HEK293 (cell line): ENCODE results near the gene FGD5.

Experiments used
- CTCF ChIA-PET: fragments of 350-600 bp; formaldehyde crosslinking; extraction: SDS; loops from one replicate; lab custom pipeline; 2021; ENCODE audit warnings: antibody characterized with exemption; lab: Yijun Ruan, JAX
- POLR2A ChIA-PET: fragments of 300-600 bp; formaldehyde crosslinking; extraction: SDS; loops from one replicate; lab custom pipeline; 2020; ENCODE audit warnings: antibody characterized with exemption, inconsistent platforms; lab: Yijun Ruan, JAX
- H3K27ac ChIP-seq: fragments of 200-500 bp; sonication (Bioruptor generic); 2 replicates; pipeline ENCODE4 v1.5.1; 2014; ENCODE audit warnings: low read depth, low read length, control low read depth, inconsistent platforms; ENCODE audit errors: extremely low read depth
- H3K36me3 ChIP-seq, 2 experiments: fragments of 200-500 bp in 1 of 2; sonication (Bioruptor generic) in 1 of 2; 1 replicate in 1 of 2; 2 replicates in 1 of 2; pipeline ENCODE4 v1.5.1; 2014 to 2017; ENCODE audit warnings: inconsistent platforms in 2 of 2, low read length in 2 of 2; ENCODE audit not compliant: control insufficient read depth in 2 of 2, insufficient read depth in 1 of 2
- H3K4me1 ChIP-seq: fragments of 200-500 bp; sonication (Bioruptor generic); 2 replicates; pipeline ENCODE4 v1.5.1; 2014; ENCODE audit warnings: mild to moderate bottlenecking, low read length, inconsistent platforms; ENCODE audit not compliant: control insufficient read depth, insufficient read depth
- H3K4me3 ChIP-seq: 2 replicates; pipeline ENCODE4 v1.5.1; 2011; ENCODE audit warnings: low read depth, mild to moderate bottlenecking, control low read depth, low read length, moderate library complexity
- H3K9me3 ChIP-seq: fragments of 200-500 bp; sonication (Bioruptor generic); 2 replicates; pipeline ENCODE4 v1.5.1; 2014; ENCODE audit warnings: low read depth, low read length, inconsistent platforms; ENCODE audit not compliant: control insufficient read depth, insufficient read depth
- GFI1B ChIP-seq: fragments of 450-650 bp; formaldehyde crosslinking; IDR thresholded peaks from 2 replicates; pipeline ENCODE4 v1.5.1; 2016; ENCODE audit warnings: missing biosample characterization, missing genetic modification characterization
- HOXC10 ChIP-seq: sonication (generic); formaldehyde crosslinking; IDR thresholded peaks from 2 replicates; pipeline ENCODE4 v1.8.1; 2023; ENCODE audit warnings: mild to moderate bottlenecking, missing genetic modification reagents
- KLF10 ChIP-seq: fragments of 450-650 bp; IDR thresholded peaks from 2 replicates; pipeline ENCODE4 v1.5.1; 2018; ENCODE audit warnings: missing biosample characterization, mild to moderate bottlenecking, missing genetic modification characterization
- KLF7 ChIP-seq: fragments of 450-650 bp; formaldehyde crosslinking; IDR thresholded peaks from 2 replicates; pipeline ENCODE4 v1.5.1; 2016; ENCODE audit warnings: missing biosample characterization, missing genetic modification characterization, borderline replicate concordance
- MZF1 ChIP-seq: fragments of 450-650 bp; formaldehyde crosslinking; IDR thresholded peaks from 2 replicates; pipeline ENCODE4 v1.5.1; 2017; ENCODE audit warnings: missing biosample characterization, missing genetic modification characterization, borderline replicate concordance
- PBX3 ChIP-seq: sonication (generic); formaldehyde crosslinking; IDR thresholded peaks from 2 replicates; pipeline ENCODE4 v1.8.1; 2022; ENCODE audit warnings: mild to moderate bottlenecking, moderate library complexity, missing genetic modification reagents
- TRIM28 ChIP-seq: IDR thresholded peaks from 2 replicates; pipeline ENCODE4 v1.6.1; 2011; ENCODE audit warnings: low read length, control low read depth, borderline replicate concordance
- ZBTB1 ChIP-seq: fragments of 450-650 bp; formaldehyde crosslinking; IDR thresholded peaks from 2 replicates; pipeline ENCODE4 v1.5.1; 2016; ENCODE audit warnings: missing biosample characterization, missing genetic modification characterization
- ZNF10 ChIP-seq: fragments of 450-650 bp; formaldehyde crosslinking; IDR thresholded peaks from 2 replicates; pipeline ENCODE4 v1.5.1; 2017; ENCODE audit warnings: missing biosample characterization, missing genetic modification characterization
- ZNF133 ChIP-seq: fragments of 450-650 bp; formaldehyde crosslinking; IDR thresholded peaks from 2 replicates; pipeline ENCODE4 v1.5.1; 2016; ENCODE audit warnings: missing biosample characterization, missing genetic modification characterization
- ZNF140 ChIP-seq: fragments of 450-650 bp; formaldehyde crosslinking; IDR thresholded peaks from 2 replicates; pipeline ENCODE4 v1.5.1; 2016; ENCODE audit warnings: missing biosample characterization, missing genetic modification characterization
- ZNF157 ChIP-seq: fragments of 450-650 bp; formaldehyde crosslinking; IDR thresholded peaks from 2 replicates; pipeline ENCODE4 v1.5.1; 2016; ENCODE audit warnings: missing biosample characterization, missing genetic modification characterization
- ZNF16 ChIP-seq: fragments of 450-650 bp; formaldehyde crosslinking; IDR thresholded peaks from 2 replicates; pipeline ENCODE4 v1.5.1; 2016; ENCODE audit warnings: low read depth, missing biosample characterization, missing genetic modification characterization
- ZNF311 ChIP-seq: fragments of 450-650 bp; formaldehyde crosslinking; IDR thresholded peaks from 2 replicates; pipeline ENCODE4 v1.5.1; 2017; ENCODE audit warnings: missing biosample characterization, missing genetic modification characterization, borderline replicate concordance
- ZNF394 ChIP-seq: fragments of 450-650 bp; formaldehyde crosslinking; IDR thresholded peaks from 2 replicates; pipeline ENCODE4 v1.5.1; 2016; ENCODE audit warnings: missing biosample characterization, missing genetic modification characterization, mild to moderate bottlenecking, moderate library complexity, borderline replicate concordance
- ZNF529 ChIP-seq: fragments of 450-650 bp; formaldehyde crosslinking; IDR thresholded peaks from 2 replicates; pipeline ENCODE4 v1.5.1; 2017; ENCODE audit warnings: missing genetic modification characterization, missing biosample characterization; ENCODE audit not compliant: insufficient replicate concordance
- ZNF792 ChIP-seq: fragments of 450-650 bp; formaldehyde crosslinking; IDR thresholded peaks from 2 replicates; pipeline ENCODE4 v1.5.1; 2016; ENCODE audit warnings: missing biosample characterization, missing genetic modification characterization
- ZNF843 ChIP-seq: fragments of 450-650 bp; formaldehyde crosslinking; IDR thresholded peaks from 2 replicates; pipeline ENCODE4 v1.5.1; 2016; ENCODE audit warnings: missing biosample characterization, missing genetic modification characterization
- ZSCAN5A ChIP-seq: fragments of 450-650 bp; formaldehyde crosslinking; IDR thresholded peaks from 2 replicates; pipeline ENCODE4 v1.5.1; 2016; ENCODE audit warnings: missing biosample characterization, missing genetic modification characterization
- ZXDB ChIP-seq: fragments of 450-650 bp; formaldehyde crosslinking; IDR thresholded peaks from 2 replicates; pipeline ENCODE4 v1.5.1; 2016; ENCODE audit warnings: missing biosample characterization, missing genetic modification characterization
- TF ChIP-seq, protein P1 (sequence below): fragments of 450-650 bp; formaldehyde crosslinking; IDR thresholded peaks from 2 replicates; pipeline ENCODE4 v1.5.1; 2016; ENCODE audit warnings: missing biosample characterization, missing genetic modification characterization
- TF ChIP-seq, protein P2 (sequence below): fragments of 450-650 bp; formaldehyde crosslinking; IDR thresholded peaks from 2 replicates; pipeline ENCODE4 v1.5.1; 2016; ENCODE audit warnings: missing biosample characterization, missing genetic modification characterization, low read depth
- TF ChIP-seq, protein P3 (sequence below): fragments of 450-650 bp; formaldehyde crosslinking; IDR thresholded peaks from 2 replicates; pipeline ENCODE4 v1.5.1; 2016; ENCODE audit warnings: missing biosample characterization, missing genetic modification characterization
- TF ChIP-seq, protein P4 (sequence below): fragments of 450-650 bp; formaldehyde crosslinking; IDR thresholded peaks from 2 replicates; pipeline ENCODE4 v1.5.1; 2016; ENCODE audit warnings: missing biosample characterization, missing genetic modification characterization
- TF ChIP-seq, protein P5 (sequence below): fragments of 450-650 bp; formaldehyde crosslinking; IDR thresholded peaks from 2 replicates; pipeline ENCODE4 v1.5.1; 2016; ENCODE audit warnings: missing biosample characterization, missing genetic modification characterization

The FGD5 gene

DNA sequence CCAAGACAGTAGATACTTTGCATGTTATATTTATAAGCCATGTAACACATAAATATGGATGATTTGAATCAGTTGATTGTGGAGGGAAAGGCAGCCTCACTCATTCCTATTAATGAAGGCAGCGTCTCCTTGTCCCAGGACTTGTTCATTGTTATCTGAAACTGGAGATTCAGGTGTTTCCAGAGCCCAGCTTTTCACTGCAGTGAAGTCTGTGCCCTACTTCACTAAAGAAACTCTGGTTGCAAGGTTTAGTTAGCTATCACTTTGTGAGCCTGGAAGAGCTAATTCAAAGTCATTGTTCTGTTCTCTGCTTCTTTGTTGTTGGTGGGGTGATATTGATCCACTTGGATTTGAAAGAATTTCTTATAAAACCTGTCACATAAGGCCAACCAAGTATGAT, 138.4 kb downstream of the FGD5 start:
- no peak overlapping the region for H3K4me3 ChIP-seq
- no peak for TF ChIP-seq HOXC10
- TF ChIP-seq, protein P1, sequence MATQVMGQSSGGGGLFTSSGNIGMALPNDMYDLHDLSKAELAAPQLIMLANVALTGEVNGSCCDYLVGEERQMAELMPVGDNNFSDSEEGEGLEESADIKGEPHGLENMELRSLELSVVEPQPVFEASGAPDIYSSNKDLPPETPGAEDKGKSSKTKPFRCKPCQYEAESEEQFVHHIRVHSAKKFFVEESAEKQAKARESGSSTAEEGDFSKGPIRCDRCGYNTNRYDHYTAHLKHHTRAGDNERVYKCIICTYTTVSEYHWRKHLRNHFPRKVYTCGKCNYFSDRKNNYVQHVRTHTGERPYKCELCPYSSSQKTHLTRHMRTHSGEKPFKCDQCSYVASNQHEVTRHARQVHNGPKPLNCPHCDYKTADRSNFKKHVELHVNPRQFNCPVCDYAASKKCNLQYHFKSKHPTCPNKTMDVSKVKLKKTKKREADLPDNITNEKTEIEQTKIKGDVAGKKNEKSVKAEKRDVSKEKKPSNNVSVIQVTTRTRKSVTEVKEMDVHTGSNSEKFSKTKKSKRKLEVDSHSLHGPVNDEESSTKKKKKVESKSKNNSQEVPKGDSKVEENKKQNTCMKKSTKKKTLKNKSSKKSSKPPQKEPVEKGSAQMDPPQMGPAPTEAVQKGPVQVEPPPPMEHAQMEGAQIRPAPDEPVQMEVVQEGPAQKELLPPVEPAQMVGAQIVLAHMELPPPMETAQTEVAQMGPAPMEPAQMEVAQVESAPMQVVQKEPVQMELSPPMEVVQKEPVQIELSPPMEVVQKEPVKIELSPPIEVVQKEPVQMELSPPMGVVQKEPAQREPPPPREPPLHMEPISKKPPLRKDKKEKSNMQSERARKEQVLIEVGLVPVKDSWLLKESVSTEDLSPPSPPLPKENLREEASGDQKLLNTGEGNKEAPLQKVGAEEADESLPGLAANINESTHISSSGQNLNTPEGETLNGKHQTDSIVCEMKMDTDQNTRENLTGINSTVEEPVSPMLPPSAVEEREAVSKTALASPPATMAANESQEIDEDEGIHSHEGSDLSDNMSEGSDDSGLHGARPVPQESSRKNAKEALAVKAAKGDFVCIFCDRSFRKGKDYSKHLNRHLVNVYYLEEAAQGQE (tag by site-specific recombination) = no peak
- no peak for TF ChIP-seq ZNF843
- no peak for TF ChIP-seq ZNF16
- no peak for TF ChIP-seq ZBTB1 (tag by site-specific recombination)
- TF ChIP-seq ZNF792 (tag by site-specific recombination) = no peak
- no peak for TF ChIP-seq ZNF157
- no peak for TF ChIP-seq KLF7 (tag by site-specific recombination)
- TF ChIP-seq, protein P2, sequence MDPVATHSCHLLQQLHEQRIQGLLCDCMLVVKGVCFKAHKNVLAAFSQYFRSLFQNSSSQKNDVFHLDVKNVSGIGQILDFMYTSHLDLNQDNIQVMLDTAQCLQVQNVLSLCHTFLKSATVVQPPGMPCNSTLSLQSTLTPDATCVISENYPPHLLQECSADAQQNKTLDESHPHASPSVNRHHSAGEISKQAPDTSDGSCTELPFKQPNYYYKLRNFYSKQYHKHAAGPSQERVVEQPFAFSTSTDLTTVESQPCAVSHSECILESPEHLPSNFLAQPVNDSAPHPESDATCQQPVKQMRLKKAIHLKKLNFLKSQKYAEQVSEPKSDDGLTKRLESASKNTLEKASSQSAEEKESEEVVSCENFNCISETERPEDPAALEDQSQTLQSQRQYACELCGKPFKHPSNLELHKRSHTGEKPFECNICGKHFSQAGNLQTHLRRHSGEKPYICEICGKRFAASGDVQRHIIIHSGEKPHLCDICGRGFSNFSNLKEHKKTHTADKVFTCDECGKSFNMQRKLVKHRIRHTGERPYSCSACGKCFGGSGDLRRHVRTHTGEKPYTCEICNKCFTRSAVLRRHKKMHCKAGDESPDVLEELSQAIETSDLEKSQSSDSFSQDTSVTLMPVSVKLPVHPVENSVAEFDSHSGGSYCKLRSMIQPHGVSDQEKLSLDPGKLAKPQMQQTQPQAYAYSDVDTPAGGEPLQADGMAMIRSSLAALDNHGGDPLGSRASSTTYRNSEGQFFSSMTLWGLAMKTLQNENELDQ = no peak
- no peak for TF ChIP-seq GFI1B (tag by site-specific recombination)
- TF ChIP-seq ZNF133 (tag by site-specific recombination) = no peak
- TF ChIP-seq ZXDB (tag by site-specific recombination) = no peak
- TF ChIP-seq, protein P3, sequence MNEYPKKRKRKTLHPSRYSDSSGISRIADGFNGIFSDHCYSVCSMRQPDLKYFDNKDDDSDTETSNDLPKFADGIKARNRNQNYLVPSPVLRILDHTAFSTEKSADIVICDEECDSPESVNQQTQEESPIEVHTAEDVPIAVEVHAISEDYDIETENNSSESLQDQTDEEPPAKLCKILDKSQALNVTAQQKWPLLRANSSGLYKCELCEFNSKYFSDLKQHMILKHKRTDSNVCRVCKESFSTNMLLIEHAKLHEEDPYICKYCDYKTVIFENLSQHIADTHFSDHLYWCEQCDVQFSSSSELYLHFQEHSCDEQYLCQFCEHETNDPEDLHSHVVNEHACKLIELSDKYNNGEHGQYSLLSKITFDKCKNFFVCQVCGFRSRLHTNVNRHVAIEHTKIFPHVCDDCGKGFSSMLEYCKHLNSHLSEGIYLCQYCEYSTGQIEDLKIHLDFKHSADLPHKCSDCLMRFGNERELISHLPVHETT = no peak
- no peak for TF ChIP-seq KLF10 (tag by site-specific recombination)
- no peak for TF ChIP-seq ZNF529
- TF ChIP-seq, protein P4, sequence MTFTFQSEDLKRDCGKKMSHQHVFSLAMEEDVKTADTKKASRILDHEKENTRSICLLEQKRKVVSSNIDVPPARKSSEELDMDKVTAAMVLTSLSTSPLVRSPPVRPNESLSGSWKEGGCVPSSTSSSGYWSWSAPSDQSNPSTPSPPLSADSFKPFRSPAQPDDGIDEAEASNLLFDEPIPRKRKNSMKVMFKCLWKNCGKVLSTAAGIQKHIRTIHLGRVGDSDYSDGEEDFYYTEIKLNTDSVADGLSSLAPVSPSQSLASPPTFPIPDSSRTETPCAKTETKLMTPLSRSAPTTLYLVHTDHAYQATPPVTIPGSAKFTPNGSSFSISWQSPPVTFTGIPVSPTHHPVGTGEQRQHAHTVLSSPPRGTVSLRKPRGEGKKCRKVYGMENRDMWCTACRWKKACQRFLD (tag by site-specific recombination) = no peak
- TF ChIP-seq ZNF10 = no peak
- no peak overlapping the region for H3K27ac ChIP-seq
- CTCF ChIA-PET = interaction anchor here (0.7 to 0.9 kb wide), 2 partner anchors 9 to 24 kb away, joined by 3 to 4 read pairs; no protein-coding TSS in a partner anchor
- peaks cover 13% of the 10 kb centered on the region for H3K4me1 ChIP-seq
- no peaks in the 10 kb centered on the region for H3K9me3 ChIP-seq
- peaks cover 0 to 18% of the 10 kb centered on the region in 2 experiments for H3K36me3 ChIP-seq
- POLR2A ChIA-PET = no interaction called here

DNA sequence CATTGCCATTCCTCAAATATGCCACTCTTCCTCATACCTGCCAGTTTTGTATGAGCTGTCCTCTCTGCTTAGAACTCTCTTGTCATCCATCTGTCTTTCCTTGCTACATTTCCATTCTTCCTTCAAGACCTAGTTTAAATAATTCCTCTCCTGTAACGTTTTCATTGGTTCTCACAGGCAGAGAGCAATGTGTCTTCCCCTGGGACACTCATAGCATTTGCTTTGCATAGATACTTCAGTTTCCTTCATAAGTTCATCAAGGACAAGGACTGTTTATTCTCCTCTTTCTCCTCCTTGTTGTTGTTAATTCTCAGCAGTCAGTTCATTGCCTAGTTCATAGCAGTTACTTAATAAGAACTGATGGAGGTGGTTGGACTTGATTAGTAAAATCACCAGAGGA, 139.2 kb downstream of the FGD5 start:
- POLR2A ChIA-PET = no interaction called here
- H3K4me3 ChIP-seq = no peak overlapping the region
- H3K27ac ChIP-seq = no peak overlapping the region
- peaks cover 13% of the 10 kb centered on the region for H3K4me1 ChIP-seq
- H3K9me3 ChIP-seq = no peaks in the 10 kb centered on the region
- peaks cover 0 to 23% of the 10 kb centered on the region in 2 experiments for H3K36me3 ChIP-seq
- CTCF ChIA-PET = interaction anchor here (0.6 to 0.7 kb wide), 2 partner anchors 80 to 1510 kb away, joined by 3 to 4 read pairs; no protein-coding TSS in a partner anchor
- TF ChIP-seq ZNF140 (no peak), TRIM28 (no peak), PBX3 (CRISPR knock-in tag) (no peak), ZSCAN5A (tag by site-specific recombination) (no peak), MZF1 (tag by site-specific recombination) (no peak), ZNF311 (tag by site-specific recombination) (no peak), ZNF394 (no peak)
- TF ChIP-seq, protein P5, sequence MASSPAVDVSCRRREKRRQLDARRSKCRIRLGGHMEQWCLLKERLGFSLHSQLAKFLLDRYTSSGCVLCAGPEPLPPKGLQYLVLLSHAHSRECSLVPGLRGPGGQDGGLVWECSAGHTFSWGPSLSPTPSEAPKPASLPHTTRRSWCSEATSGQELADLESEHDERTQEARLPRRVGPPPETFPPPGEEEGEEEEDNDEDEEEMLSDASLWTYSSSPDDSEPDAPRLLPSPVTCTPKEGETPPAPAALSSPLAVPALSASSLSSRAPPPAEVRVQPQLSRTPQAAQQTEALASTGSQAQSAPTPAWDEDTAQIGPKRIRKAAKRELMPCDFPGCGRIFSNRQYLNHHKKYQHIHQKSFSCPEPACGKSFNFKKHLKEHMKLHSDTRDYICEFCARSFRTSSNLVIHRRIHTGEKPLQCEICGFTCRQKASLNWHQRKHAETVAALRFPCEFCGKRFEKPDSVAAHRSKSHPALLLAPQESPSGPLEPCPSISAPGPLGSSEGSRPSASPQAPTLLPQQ = no peak
